ENCODE measurements around the gene SFXN5.

The SFXN5 gene

GRCh38 chr2:72961853-72962468 is 109.6 kb downstream of the SFXN5 start:
- Histone ChIP-seq H3K4me3 (IDR thresholded peaks at IDR 0.05; ENCODE audit: insufficient read depth, low read depth, low read length) (no peak overlapping the region), H3K4me2 (no peak overlapping the region), H3K4me1 (ENCODE audit: low read depth, poor library complexity, severe bottlenecking) (no peaks in the 10 kb centered on the region), H3K79me2 (ENCODE audit: insufficient read depth, low read depth) (no peaks in the 10 kb centered on the region), H3K36me3 (ENCODE audit: insufficient read depth) (no peaks in the 10 kb centered on the region), H3K9ac (no peak overlapping the region), H3K27ac (no peak overlapping the region), H3K27me3 (ENCODE audit: insufficient read depth, low read depth) (no peaks in the 10 kb centered on the region), H2AFZ (ENCODE audit: low read depth) (no peak overlapping the region), H4K20me1 (ENCODE audit: insufficient read depth) (no peaks in the 10 kb centered on the region)
- TF ChIP-seq CTCF (conservative IDR thresholded peaks at IDR 0.05; ENCODE audit: low read depth, low read length) = no peak

- Histone ChIP-seq H2AFZ (ENCODE audit: low read depth) (no peak overlapping the region), H3K27me3 (ENCODE audit: insufficient read depth, low read depth) (no peaks in the 10 kb centered on the region), H3K9ac (no peak overlapping the region), H3K79me2 (ENCODE audit: insufficient read depth, low read depth) (no peaks in the 10 kb centered on the region), H3K4me3 (IDR thresholded peaks at IDR 0.05; ENCODE audit: insufficient read depth, low read depth, low read length) (no peak overlapping the region), H3K36me3 (ENCODE audit: insufficient read depth) (no peaks in the 10 kb centered on the region), H3K4me1 (ENCODE audit: low read depth, poor library complexity, severe bottlenecking) (no peaks in the 10 kb centered on the region), H4K20me1 (ENCODE audit: insufficient read depth) (no peaks in the 10 kb centered on the region), H3K27ac (no peak overlapping the region), H3K4me2 (no peak overlapping the region)
- TF ChIP-seq CTCF (conservative IDR thresholded peaks at IDR 0.05; ENCODE audit: low read depth, low read length) = no peak
These were observed 110.3 kb downstream of the SFXN5 start for GRCh38 chr2:72961036-72961720.

GRCh38 chr2:72959995-72960981 is 111.2 kb downstream of the SFXN5 start:
- no peaks in the 10 kb centered on the region for H4K20me1 ChIP-seq (ENCODE audit: insufficient read depth)
- no peak overlapping the region for H3K9ac ChIP-seq
- no peaks in the 10 kb centered on the region for H3K4me1 ChIP-seq (ENCODE audit: low read depth, poor library complexity, severe bottlenecking)
- H3K27me3 ChIP-seq (ENCODE audit: insufficient read depth, low read depth) = no peaks in the 10 kb centered on the region
- no peak overlapping the region for H3K27ac ChIP-seq
- H2AFZ ChIP-seq (ENCODE audit: low read depth) = no peak overlapping the region
- no peaks in the 10 kb centered on the region for H3K36me3 ChIP-seq (ENCODE audit: insufficient read depth)
- TF ChIP-seq CTCF (conservative IDR thresholded peaks at IDR 0.05; ENCODE audit: low read depth, low read length) = no peak
- H3K4me3 ChIP-seq (IDR thresholded peaks at IDR 0.05; ENCODE audit: insufficient read depth, low read depth, low read length) = no peak overlapping the region
- no peak overlapping the region for H3K4me2 ChIP-seq
- H3K79me2 ChIP-seq (ENCODE audit: insufficient read depth, low read depth) = no peaks in the 10 kb centered on the region

GRCh38 chr2:72959554-72959953 is 112.0 kb downstream of the SFXN5 start:
- no peak overlapping the region for H3K4me3 ChIP-seq (IDR thresholded peaks at IDR 0.05; ENCODE audit: insufficient read depth, low read depth, low read length)
- H2AFZ ChIP-seq (ENCODE audit: low read depth) = no peak overlapping the region
- H3K9ac ChIP-seq = no peak overlapping the region
- H4K20me1 ChIP-seq (ENCODE audit: insufficient read depth) = no peaks in the 10 kb centered on the region
- no peak overlapping the region for H3K27ac ChIP-seq
- no peak overlapping the region for H3K4me2 ChIP-seq
- H3K79me2 ChIP-seq (ENCODE audit: insufficient read depth, low read depth) = no peaks in the 10 kb centered on the region
- TF ChIP-seq CTCF (conservative IDR thresholded peaks at IDR 0.05; ENCODE audit: low read depth, low read length) = no peak
- H3K36me3 ChIP-seq (ENCODE audit: insufficient read depth) = no peaks in the 10 kb centered on the region
- no peaks in the 10 kb centered on the region for H3K4me1 ChIP-seq (ENCODE audit: low read depth, poor library complexity, severe bottlenecking)
- H3K27me3 ChIP-seq (ENCODE audit: insufficient read depth, low read depth) = no peaks in the 10 kb centered on the region

Data from KMS-11 (cell line).